ENCODE results near the gene LTBP1. TPM values are rescaled to one million over a fixed set of nuclear protein-coding genes. Genes with fewer than 3 reads are reported as not detected.
"Not testable (repeated sequence)": the region's sequence is repeated elsewhere in the genome, so short reads cannot be mapped to it uniquely, and the experiment has no call there.

LTBP1 gene
- polyA plus RNA-seq, 1 experiment = 124 TPM

DNA sequence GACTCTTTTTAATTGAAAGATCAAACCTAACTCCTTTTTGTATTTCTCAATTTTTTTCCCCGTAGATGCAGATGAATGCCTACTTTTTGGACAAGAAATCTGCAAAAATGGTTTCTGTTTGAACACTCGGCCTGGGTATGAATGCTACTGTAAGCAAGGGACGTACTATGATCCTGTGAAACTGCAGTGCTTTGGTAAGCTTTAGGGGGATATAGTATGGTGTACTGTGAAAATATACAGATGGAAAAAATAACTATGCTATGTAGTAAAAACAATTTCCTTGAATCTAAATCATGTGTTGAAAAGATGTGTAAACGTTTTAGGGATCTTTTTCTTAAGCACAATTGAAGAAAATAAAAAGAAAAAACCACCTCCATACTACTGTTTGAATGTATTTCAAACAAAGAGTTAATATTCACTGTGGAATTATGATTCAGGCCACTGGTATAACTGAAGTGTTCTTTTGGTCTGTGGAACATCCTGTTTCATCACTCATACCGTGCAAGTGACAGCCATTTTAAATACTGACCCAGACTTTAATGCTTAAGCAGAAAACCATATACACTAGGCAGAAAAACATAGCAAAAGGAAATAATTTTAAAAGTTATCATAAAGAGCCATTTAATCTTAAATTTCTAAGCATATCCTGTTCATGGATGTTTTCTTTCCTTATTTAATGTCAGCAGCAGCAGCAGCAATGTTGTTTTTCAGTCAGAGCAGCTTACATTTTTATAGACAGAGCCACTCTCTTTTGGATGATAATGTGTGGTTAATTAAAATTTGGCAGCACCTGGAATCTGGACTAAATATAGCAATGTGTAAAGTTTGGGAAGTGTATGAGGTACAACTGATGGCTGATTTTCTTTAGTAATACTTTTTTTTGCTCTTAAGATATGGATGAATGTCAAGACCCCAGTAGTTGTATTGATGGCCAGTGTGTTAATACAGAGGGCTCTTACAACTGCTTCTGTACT is 416.9 kb downstream of the LTBP1 start:
- CTCF ChIA-PET = interaction anchor here (1.0 kb wide), 1 partner anchor 9 kb away, joined by 4 read pairs; no protein-coding TSS in a partner anchor

GRCh38 chr2:33365264-33365970 is 418.7 kb downstream of the LTBP1 start:
- Histone ChIP-seq H3K4me3 (ENCODE audit: low read depth, low read length) (no peak overlapping the region), H3K36me3 (ENCODE audit: control insufficient read depth, insufficient read depth, low read length) (0 out of 2 replicates have a peak, but pooled peaks cover 1% of the 10 kb centered on the region), H3K27me3 (ENCODE audit: control insufficient read depth, insufficient read depth, low read length) (no peaks in the 10 kb centered on the region)
- ChIA-PET CTCF (interaction anchor here (0.7 to 0.9 kb wide), 2 partner anchors 13 to 328 kb away, joined by 3 read pairs; no protein-coding TSS in a partner anchor), POLR2A (no interaction called here)
- DNase-seq (ENCODE audit: low read depth) = no peak
- TF ChIP-seq, protein P1, sequence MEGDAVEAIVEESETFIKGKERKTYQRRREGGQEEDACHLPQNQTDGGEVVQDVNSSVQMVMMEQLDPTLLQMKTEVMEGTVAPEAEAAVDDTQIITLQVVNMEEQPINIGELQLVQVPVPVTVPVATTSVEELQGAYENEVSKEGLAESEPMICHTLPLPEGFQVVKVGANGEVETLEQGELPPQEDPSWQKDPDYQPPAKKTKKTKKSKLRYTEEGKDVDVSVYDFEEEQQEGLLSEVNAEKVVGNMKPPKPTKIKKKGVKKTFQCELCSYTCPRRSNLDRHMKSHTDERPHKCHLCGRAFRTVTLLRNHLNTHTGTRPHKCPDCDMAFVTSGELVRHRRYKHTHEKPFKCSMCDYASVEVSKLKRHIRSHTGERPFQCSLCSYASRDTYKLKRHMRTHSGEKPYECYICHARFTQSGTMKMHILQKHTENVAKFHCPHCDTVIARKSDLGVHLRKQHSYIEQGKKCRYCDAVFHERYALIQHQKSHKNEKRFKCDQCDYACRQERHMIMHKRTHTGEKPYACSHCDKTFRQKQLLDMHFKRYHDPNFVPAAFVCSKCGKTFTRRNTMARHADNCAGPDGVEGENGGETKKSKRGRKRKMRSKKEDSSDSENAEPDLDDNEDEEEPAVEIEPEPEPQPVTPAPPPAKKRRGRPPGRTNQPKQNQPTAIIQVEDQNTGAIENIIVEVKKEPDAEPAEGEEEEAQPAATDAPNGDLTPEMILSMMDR (IDR thresholded peaks at IDR 0.05; ENCODE audit: insufficient read depth, low read depth, low read length) = no peak

More for the DNA sequence above, 416.9 kb downstream of the LTBP1 start:
- Histone ChIP-seq H3K4me3 (ENCODE audit: low read depth, low read length) (no peak overlapping the region), H3K36me3 (ENCODE audit: control insufficient read depth, insufficient read depth, low read length) (0 out of 2 replicates have a peak, but pooled peaks cover 1% of the 10 kb centered on the region), H3K27me3 (ENCODE audit: control insufficient read depth, insufficient read depth, low read length) (no peaks in the 10 kb centered on the region)
- POLR2A ChIA-PET = no interaction called here
- TF ChIP-seq, protein P1 (IDR thresholded peaks at IDR 0.05; ENCODE audit: insufficient read depth, low read depth, low read length) = no peak
- DNase-seq (ENCODE audit: low read depth) = peak; percentile 49

DNA sequence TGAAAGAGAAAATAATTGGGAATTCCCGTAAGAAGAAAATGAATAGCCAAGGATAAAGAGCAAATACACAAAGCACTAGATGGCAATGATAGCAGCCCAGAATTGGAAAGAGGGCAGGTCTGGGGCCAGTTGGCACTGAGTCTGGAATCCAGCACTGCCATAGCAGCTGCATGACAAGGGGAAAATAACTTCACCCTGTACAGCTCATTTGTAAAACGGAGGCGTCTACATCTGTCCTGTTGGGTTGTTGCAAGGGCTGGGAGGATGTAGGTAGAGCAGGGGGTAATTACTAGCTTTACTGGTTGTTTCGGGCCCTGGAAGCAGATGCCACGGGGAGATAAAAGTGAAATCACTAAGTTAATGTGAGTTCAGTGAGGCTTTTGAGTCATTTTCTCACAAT is 419.7 kb downstream of the LTBP1 start:
- Histone ChIP-seq H3K36me3 (ENCODE audit: control insufficient read depth, insufficient read depth, low read length) (0 out of 2 replicates have a peak, but pooled peaks cover 1% of the 10 kb centered on the region), H3K27me3 (ENCODE audit: control insufficient read depth, insufficient read depth, low read length) (no peaks in the 10 kb centered on the region), H3K4me3 (ENCODE audit: low read depth, low read length) (no peak overlapping the region)
- POLR2A ChIA-PET = no interaction called here
- TF ChIP-seq, protein P1 (IDR thresholded peaks at IDR 0.05; ENCODE audit: insufficient read depth, low read depth, low read length) = no peak
- no peak for DNase-seq (ENCODE audit: low read depth)
- CTCF ChIA-PET = interaction anchor here (0.7 kb wide), 1 partner anchor 329 kb away, joined by 3 read pairs; no protein-coding TSS in a partner anchor

DNA sequence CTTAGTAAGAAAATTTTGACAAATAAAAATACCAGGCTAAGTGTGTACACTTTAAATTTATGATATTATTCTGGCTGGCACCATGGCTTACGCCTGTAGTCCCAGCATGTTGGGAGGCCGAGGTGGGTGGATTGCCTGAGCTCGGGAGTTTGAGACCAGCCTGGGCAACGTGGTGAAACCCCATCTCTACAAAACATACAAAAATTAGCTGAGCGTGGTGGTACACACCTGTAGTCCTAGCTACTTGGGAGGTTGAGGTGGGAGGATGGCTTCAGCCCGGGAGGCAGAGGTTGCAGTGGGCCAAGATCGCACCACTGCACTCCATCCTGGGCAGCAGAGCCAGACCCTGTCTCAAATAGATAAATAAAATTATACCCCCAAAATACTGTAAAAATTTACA is 421.8 kb downstream of the LTBP1 start:
- POLR2A ChIA-PET; H3K36me3 ChIP-seq (ENCODE audit: control insufficient read depth, insufficient read depth, low read length): not testable (repeated sequence)

DNA sequence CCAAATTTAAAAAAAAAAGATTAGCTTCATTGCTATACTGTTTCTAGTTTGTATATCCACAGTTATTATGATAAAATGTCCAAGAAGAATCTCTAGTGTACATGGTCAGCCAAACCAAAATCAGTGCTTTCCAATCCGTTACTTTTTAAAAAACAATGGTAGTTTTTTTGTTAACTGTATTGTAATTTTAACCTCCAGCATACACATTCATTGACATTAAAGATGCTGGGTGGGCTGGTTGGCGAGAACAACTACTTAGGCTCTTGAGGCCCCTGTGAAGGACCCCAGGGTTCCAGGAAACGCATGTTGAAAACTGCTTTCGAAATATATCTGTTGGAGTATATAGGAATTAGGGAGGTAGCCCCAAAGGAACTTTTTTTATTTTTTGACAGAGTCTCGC is 422.4 kb downstream of the LTBP1 start:
- Histone ChIP-seq H3K27me3 (ENCODE audit: control insufficient read depth, insufficient read depth, low read length) (no peaks in the 10 kb centered on the region), H3K36me3 (ENCODE audit: control insufficient read depth, insufficient read depth, low read length) (0 out of 2 replicates have a peak, but pooled peaks cover 1% of the 10 kb centered on the region), H3K4me3 (ENCODE audit: low read depth, low read length) (no peak overlapping the region)
- TF ChIP-seq, protein P1 (IDR thresholded peaks at IDR 0.05; ENCODE audit: insufficient read depth, low read depth, low read length) = no peak
- ChIA-PET CTCF (no interaction called here), POLR2A (no interaction called here)
- DNase-seq (ENCODE audit: low read depth) = no peak

More for the DNA sequence above, 421.8 kb downstream of the LTBP1 start:
- CTCF ChIA-PET; H3K4me3 ChIP-seq (ENCODE audit: low read depth, low read length); H3K27me3 ChIP-seq (ENCODE audit: control insufficient read depth, insufficient read depth, low read length); DNase-seq (ENCODE audit: low read depth): not testable (repeated sequence)

All from BJ (cell line).